GM23248 (cell line): ENCODE data around the gene CCL14. TPM values are rescaled to one million over a fixed set of nuclear protein-coding genes. Genes with fewer than 3 reads are reported as not detected.
"Not testable (repeated sequence)": the region's sequence is repeated elsewhere in the genome, so short reads cannot be mapped to it uniquely, and the experiment has no call there.

Experiments
- DNase-seq: peaks from one replicate; pipeline ENCODE4 v3.0.0-alpha.2; 2015
- H2AFZ ChIP-seq: fragments of 200-600 bp; sonication (generic); 2 replicates; pipeline ENCODE4 v1.6.1; 2016; ENCODE audit warnings: antibody characterized with exemption
- H3F3A ChIP-seq: fragments of 200-600 bp; sonication (generic); 2 replicates; pipeline ENCODE4 v1.6.1; 2016; ENCODE audit warnings: mild to moderate bottlenecking, antibody characterized with exemption, mixed run types; ENCODE audit not compliant: insufficient read depth
- H3K27ac ChIP-seq: fragments of 200-600 bp; sonication (generic); 2 replicates; pipeline ENCODE4 v1.5.1; 2016; ENCODE audit warnings: mild to moderate bottlenecking
- H3K27me3 ChIP-seq: fragments of 200-600 bp; sonication (generic); replicated peaks from 2 replicates; pipeline ENCODE4 v1.6.1; 2016; ENCODE audit warnings: mild to moderate bottlenecking; ENCODE audit not compliant: insufficient read depth
- H3K36me3 ChIP-seq: fragments of 200-600 bp; sonication (generic); 2 replicates; pipeline ENCODE4 v1.6.1; 2016; ENCODE audit warnings: low read depth, mild to moderate bottlenecking
- H3K4me1 ChIP-seq: fragments of 200-600 bp; sonication (generic); 2 replicates; pipeline ENCODE4 v1.6.1; 2016; ENCODE audit warnings: mild to moderate bottlenecking; ENCODE audit not compliant: insufficient read depth
- H3K4me2 ChIP-seq: fragments of 200-600 bp; sonication (generic); one replicate; pipeline ENCODE4 v1.6.1; 2016; ENCODE audit warnings: mild to moderate bottlenecking; ENCODE audit not compliant: unreplicated experiment
- H3K4me3 ChIP-seq: fragments of 200-600 bp; sonication (generic); 2 replicates; pipeline ENCODE4 v1.5.1; 2016; ENCODE audit warnings: mild to moderate bottlenecking
- H3K79me2 ChIP-seq: fragments of 200-600 bp; sonication (generic); 2 replicates; pipeline ENCODE4 v1.6.1; 2016; ENCODE audit warnings: mild to moderate bottlenecking; ENCODE audit not compliant: insufficient read depth
- H3K9ac ChIP-seq: fragments of 200-600 bp; sonication (generic); 2 replicates; pipeline ENCODE4 v1.6.1; 2016; ENCODE audit warnings: mild to moderate bottlenecking
- H3K9me2 ChIP-seq: fragments of 200-600 bp; sonication (generic); 2 replicates; pipeline ENCODE4 v1.6.1; 2016; ENCODE audit warnings: mixed run types, mild to moderate bottlenecking, moderate library complexity; ENCODE audit not compliant: insufficient read depth
- H3K9me3 ChIP-seq: fragments of 200-600 bp; sonication (generic); one replicate; pipeline ENCODE4 v1.6.1; 2017; ENCODE audit warnings: low read depth
- H4K20me1 ChIP-seq: fragments of 200-600 bp; sonication (generic); 2 replicates; pipeline ENCODE4 v1.6.0; 2016; ENCODE audit not compliant: insufficient read depth
- EZH2 ChIP-seq: fragments of 200-600 bp; sonication (generic); IDR thresholded peaks from 2 replicates; pipeline ENCODE4 v1.6.1; 2018; ENCODE audit warnings: antibody characterized with exemption, mild to moderate bottlenecking; ENCODE audit not compliant: insufficient read depth, poor library complexity, severe bottlenecking
- EZH2phosphoT487 ChIP-seq: fragments of 200-600 bp; sonication (generic); IDR thresholded peaks from 2 replicates; pipeline ENCODE4 v1.6.1; 2018; ENCODE audit warnings: antibody characterized with exemption, moderate library complexity, mild to moderate bottlenecking, low read depth; ENCODE audit not compliant: insufficient read depth
- WGBS, 2 experiments: methylation state at CpG; one replicate each; pipeline ENCODE4 v1.1.6; 2015 to 2017; ENCODE audit warnings: low lambda C conversion rate in 2 of 2, low coverage in 1 of 2; ENCODE audit errors: missing lambda C conversion rate in 2 of 2; 5-methylcytosine and 5-hydroxymethylcytosine counted together
- in situ Hi-C: fragments of 300-500 bp; cut with MboI; formaldehyde crosslinking; loops from 2 replicates; pipeline ENCODE4 v1.15.0; 2020
- polyA plus RNA-seq: library from polyadenylated mRNA; unstranded; fragments of >200 nt; fragmentation: Nextera tagmentation; extraction: Ambion mirVana; gene quantifications from 2 replicates; pipeline ENCODE4 v1.2.1, GENCODE V29; 2016
- total RNA-seq: library from RNA; depleted of rRNA; stranded (reverse); fragments of >200 nt; shearing (Covaris generic); gene quantifications from 2 replicates; pipeline ENCODE4 v1.2.3, GENCODE V29; 2014; rRNA removed

Gene CCL14
- total and polyA plus RNA-seq, 2 experiments from 2014 or later = not detected

GRCh38 chr17:35942588-35943186, 43.8 kb downstream of the CCL14 start:
- no peaks in the 10 kb centered on the region for H3K4me1 ChIP-seq
- 35 to 36% methylated on average over 9 of the region's 9 CpGs for WGBS, 2 experiments
- H3K27ac ChIP-seq = no peak overlapping the region
- TF ChIP-seq EZH2 (no peak), EZH2phosphoT487 (no peak)
- no peak for DNase-seq
- H3F3A ChIP-seq = no peaks in the 10 kb centered on the region
- no peak overlapping the region for H2AFZ ChIP-seq
- no peak overlapping the region for H3K9ac ChIP-seq
- H3K4me2 ChIP-seq = no peak overlapping the region
- no peaks in the 10 kb centered on the region for H3K79me2 ChIP-seq
- H3K4me3 ChIP-seq = no peak overlapping the region
- H4K20me1 ChIP-seq = no peaks in the 10 kb centered on the region
- no peaks in the 10 kb centered on the region for H3K9me2 ChIP-seq
- in situ Hi-C loops = no loop called here
- no peaks in the 10 kb centered on the region for H3K36me3 ChIP-seq
- H3K9me3 ChIP-seq = no peaks in the 10 kb centered on the region
- peaks cover 7% of the 10 kb centered on the region; the same call in 1 of the 2 replicates for H3K27me3 ChIP-seq

GRCh38 chr17:35938492-35938891, 48.0 kb downstream of the CCL14 start:
- H3F3A ChIP-seq, H3K36me3 ChIP-seq, in situ Hi-C loops, H4K20me1 ChIP-seq, H3K4me2 ChIP-seq, H3K9ac ChIP-seq, H2AFZ ChIP-seq, H3K4me3 ChIP-seq, H3K9me2 ChIP-seq, H3K27ac ChIP-seq, DNase-seq, H3K27me3 ChIP-seq, H3K79me2 ChIP-seq, H3K4me1 ChIP-seq, H3K9me3 ChIP-seq: not testable (repeated sequence)
- 89 to 100% methylated on average over 1 to 3 of the region's 3 CpGs for WGBS, 2 experiments

- no peak for TF ChIP-seq EZH2
- no peak for TF ChIP-seq EZH2phosphoT487
- 56 to 69% methylated on average over 5 of the region's 5 CpGs for WGBS, 2 experiments
- no peak for DNase-seq
- Histone ChIP-seq H3K27me3 (no peaks in the 10 kb centered on the region), H3K9ac (no peak overlapping the region), H3K4me1 (no peaks in the 10 kb centered on the region), H4K20me1 (no peaks in the 10 kb centered on the region), H3K4me3 (no peak overlapping the region), H3K4me2 (no peak overlapping the region), H3K27ac (no peak overlapping the region), H2AFZ (no peak overlapping the region), H3K79me2 (no peaks in the 10 kb centered on the region), H3K9me3 (no peaks in the 10 kb centered on the region), H3K9me2 (no peaks in the 10 kb centered on the region), H3F3A (no peaks in the 10 kb centered on the region), H3K36me3 (no peaks in the 10 kb centered on the region)
- in situ Hi-C loops = no loop called here
Measured at GRCh38 chr17:35936063-35936462, 50.5 kb downstream of the CCL14 start.

- Histone ChIP-seq H3K4me3 (no peak overlapping the region), H2AFZ (no peak overlapping the region), H3K9me3 (no peaks in the 10 kb centered on the region), H4K20me1 (no peaks in the 10 kb centered on the region), H3K9ac (no peak overlapping the region), H3K36me3 (no peaks in the 10 kb centered on the region), H3K4me2 (no peak overlapping the region), H3K27me3 (no peaks in the 10 kb centered on the region), H3F3A (no peaks in the 10 kb centered on the region), H3K27ac (no peak overlapping the region), H3K79me2 (no peaks in the 10 kb centered on the region), H3K4me1 (no peaks in the 10 kb centered on the region), H3K9me2 (no peaks in the 10 kb centered on the region)
- WGBS, 2 experiments = 54 to 56% methylated on average over 9 to 10 of the region's 10 CpGs
- in situ Hi-C loops = no loop called here
- peak; percentile 34 for DNase-seq
- no peak for TF ChIP-seq EZH2
Measured at GRCh38 chr17:35934760-35935159, 51.8 kb downstream of the CCL14 start.

Other genes starting within 250 kb of the CCL14 start
- not detected in 2 replicates for gene GAS2L2, start 233.5 kb downstream of the CCL14 start, total RNA-seq
- 0.06 TPM in 1 of 2 replicates, not detected in the other for gene GAS2L2, start 233.5 kb downstream of the CCL14 start, polyA plus RNA-seq
- not detected in 2 replicates for gene C17orf50, start 225.8 kb downstream of the CCL14 start, total RNA-seq
- not detected in 2 replicates for gene C17orf50, start 225.8 kb downstream of the CCL14 start, polyA plus RNA-seq
- not detected in 2 replicates for gene MMP28, start 191.1 kb downstream of the CCL14 start, total RNA-seq
- gene MMP28, start 191.1 kb downstream of the CCL14 start, polyA plus RNA-seq = 0.25 TPM in 1 of 2 replicates, not detected in the other
- gene TAF15, start 177.2 kb downstream of the CCL14 start, total RNA-seq = 27.5 and 39.3 TPM in 2 replicates
- gene TAF15, start 177.2 kb downstream of the CCL14 start, polyA plus RNA-seq = 7.0 and 9.2 TPM in 2 replicates
- not detected in 2 replicates for gene HEATR9, start 117.8 kb downstream of the CCL14 start, total RNA-seq
- not detected in 2 replicates for gene HEATR9, start 117.8 kb downstream of the CCL14 start, polyA plus RNA-seq
- not detected in 2 replicates for gene CCL5, start 106.4 kb downstream of the CCL14 start, total RNA-seq
- not detected in 2 replicates for gene CCL5, start 106.4 kb downstream of the CCL14 start, polyA plus RNA-seq
- gene RDM1, start 56.0 kb downstream of the CCL14 start, total RNA-seq = not detected in 2 replicates
- gene RDM1, start 56.0 kb downstream of the CCL14 start, polyA plus RNA-seq = not detected in 2 replicates
- not detected in 2 replicates for gene LYZL6, start 43.0 kb downstream of the CCL14 start, total RNA-seq
- gene LYZL6, start 43.0 kb downstream of the CCL14 start, polyA plus RNA-seq = not detected in 2 replicates
- not detected in 2 replicates for gene CCL16, start 5.2 kb downstream of the CCL14 start, total RNA-seq
- gene CCL16, start 5.2 kb downstream of the CCL14 start, polyA plus RNA-seq = not detected in 2 replicates
- gene CCL15, start 14.8 kb upstream of the CCL14 start, total RNA-seq = not detected in 2 replicates
- not detected in 2 replicates for gene CCL15, start 14.8 kb upstream of the CCL14 start, polyA plus RNA-seq
- not detected in 2 replicates for gene CCL23, start 31.2 kb upstream of the CCL14 start, total RNA-seq
- not detected in 2 replicates for gene CCL23, start 31.2 kb upstream of the CCL14 start, polyA plus RNA-seq
- not detected in 2 replicates for gene CCL18, start 77.5 kb upstream of the CCL14 start, total RNA-seq
- not detected in 2 replicates for gene CCL18, start 77.5 kb upstream of the CCL14 start, polyA plus RNA-seq
- not detected in 2 replicates for gene CCL3, start 103.4 kb upstream of the CCL14 start, total RNA-seq
- gene CCL3, start 103.4 kb upstream of the CCL14 start, polyA plus RNA-seq = not detected in 2 replicates
- gene CCL4, start 117.1 kb upstream of the CCL14 start, total RNA-seq = not detected in 2 replicates
- gene CCL4, start 117.1 kb upstream of the CCL14 start, polyA plus RNA-seq = not detected in 2 replicates
- gene TBC1D3B, start 189.9 kb upstream of the CCL14 start, total RNA-seq = not detected in 2 replicates
- gene TBC1D3B, start 189.9 kb upstream of the CCL14 start, polyA plus RNA-seq = 0.64 and 1.0 TPM in 2 replicates
- not detected in 2 replicates for gene CCL3L1, start 210.0 kb upstream of the CCL14 start, total RNA-seq
- gene CCL3L1, start 210.0 kb upstream of the CCL14 start, polyA plus RNA-seq = 0.52 TPM in 1 of 2 replicates, not detected in the other
- gene CCL4L2, start 224.3 kb upstream of the CCL14 start, total RNA-seq = 7.6 TPM in 1 of 2 replicates, not detected in the other
- 0.69 TPM in 1 of 2 replicates, not detected in the other for gene CCL4L2, start 224.3 kb upstream of the CCL14 start, polyA plus RNA-seq